ENCODE results near the gene C1orf53.

GRCh38 chr1:197907846-197908616 is 5.6 kb downstream of the C1orf53 start:
- TF ChIP-seq CTCF (conservative IDR thresholded peaks at IDR 0.05) (no peak), EZH2 (IDR thresholded peaks at IDR 0.05; ENCODE audit: low read depth) (no peak)
